ENCODE results near the gene TXNL4A. TPM values are rescaled to one million over a fixed set of nuclear protein-coding genes. Genes with fewer than 3 reads are reported as not detected.
"Not testable (repeated sequence)": the region's sequence is repeated elsewhere in the genome, so short reads cannot be mapped to it uniquely, and the experiment has no call there.

TXNL4A gene
- total RNA-seq, 1 donor from 2014 or later: 92.0 TPM

- Histone ChIP-seq H3K27me3 (ENCODE audit: low read depth) (no peaks in the 10 kb centered on the region), H3K27ac (replicated peaks) (peak overlapping the region; percentile 93), H3K4me1 (peaks cover 27% of the 10 kb centered on the region), H3K4me3 (peak overlapping the region; percentile 93), H3K36me3 (peaks cover 15% of the 10 kb centered on the region), H3K9me3 (replicated peaks) (peaks cover 15% of the 10 kb centered on the region)
- no peak for DNase-seq
- intact Hi-C loops (cut with micrococcal nuclease): no loop called here
- TF ChIP-seq CTCF (IDR thresholded peaks at IDR 0.05; ENCODE audit: borderline replicate concordance): no peak
These were observed 45.1 kb upstream of the TXNL4A start for GRCh38 chr18:80033181-80034067.

GRCh38 chr18:80029690-80030089 lies 41.3 kb upstream of the TXNL4A start:
- peaks cover 14% of the 10 kb centered on the region for H3K4me1 ChIP-seq
- H3K4me3 ChIP-seq: no peak overlapping the region
- peaks cover 47% of the 10 kb centered on the region for H3K9me3 ChIP-seq (replicated peaks)
- DNase-seq: no peak
- intact Hi-C loops (cut with micrococcal nuclease): no loop called here
- H3K36me3 ChIP-seq: peaks cover 10% of the 10 kb centered on the region
- H3K27me3 ChIP-seq (ENCODE audit: low read depth): no peaks in the 10 kb centered on the region
- TF ChIP-seq CTCF (IDR thresholded peaks at IDR 0.05; ENCODE audit: borderline replicate concordance): no peak
- no peak overlapping the region for H3K27ac ChIP-seq (replicated peaks)

GRCh38 chr18:80027719-80028118 lies 39.4 kb upstream of the TXNL4A start:
- H3K27me3 ChIP-seq (ENCODE audit: low read depth); H3K4me3 ChIP-seq; DNase-seq; intact Hi-C loops (cut with micrococcal nuclease); H3K27ac ChIP-seq (replicated peaks); H3K4me1 ChIP-seq: not testable (repeated sequence)
- Histone ChIP-seq H3K9me3 (replicated peaks) (peaks cover 67% of the 10 kb centered on the region), H3K36me3 (peaks cover 11% of the 10 kb centered on the region)

GRCh38 chr18:80026363-80026762 lies 38.0 kb upstream of the TXNL4A start:
- no peak for DNase-seq
- H3K36me3 ChIP-seq: peaks cover 21% of the 10 kb centered on the region
- H3K27ac ChIP-seq (replicated peaks): no peak overlapping the region
- H3K27me3 ChIP-seq (ENCODE audit: low read depth): no peaks in the 10 kb centered on the region
- intact Hi-C loops (cut with micrococcal nuclease): no loop called here
- no peaks in the 10 kb centered on the region for H3K4me1 ChIP-seq
- H3K9me3 ChIP-seq (replicated peaks): peaks cover 80% of the 10 kb centered on the region
- H3K4me3 ChIP-seq: no peak overlapping the region
- TF ChIP-seq CTCF (IDR thresholded peaks at IDR 0.05; ENCODE audit: borderline replicate concordance): no peak

- no peaks in the 10 kb centered on the region for H3K4me1 ChIP-seq
- H3K9me3 ChIP-seq (replicated peaks): peaks cover 97% of the 10 kb centered on the region
- TF ChIP-seq CTCF (IDR thresholded peaks at IDR 0.05; ENCODE audit: borderline replicate concordance): no peak
- H3K27ac ChIP-seq (replicated peaks): no peak overlapping the region
- intact Hi-C loops (cut with micrococcal nuclease): no loop called here
- H3K27me3 ChIP-seq (ENCODE audit: low read depth): no peaks in the 10 kb centered on the region
- no peak overlapping the region for H3K4me3 ChIP-seq
- no peak for DNase-seq
- H3K36me3 ChIP-seq: peaks cover 36% of the 10 kb centered on the region
These were observed 34.8 kb upstream of the TXNL4A start for GRCh38 chr18:80023173-80023572.

- intact Hi-C loops (cut with micrococcal nuclease): no loop called here
- TF ChIP-seq CTCF (IDR thresholded peaks at IDR 0.05; ENCODE audit: borderline replicate concordance): no peak
- Histone ChIP-seq H3K4me3 (no peak overlapping the region), H3K9me3 (replicated peaks) (peaks cover 98% of the 10 kb centered on the region), H3K4me1 (no peaks in the 10 kb centered on the region), H3K27ac (replicated peaks) (no peak overlapping the region), H3K27me3 (ENCODE audit: low read depth) (no peaks in the 10 kb centered on the region), H3K36me3 (peaks cover 36% of the 10 kb centered on the region)
- DNase-seq: no peak
These were observed 34.2 kb upstream of the TXNL4A start for GRCh38 chr18:80022613-80023012.

All from left ventricle myocardium inferior (tissue), 1 donor.